GM15510 (cell line): ENCODE measurements around the gene MIGA2.

ENCODE experiments used
- POLR2A ChIP-seq: IDR thresholded peaks from 3 replicates; pipeline ENCODE4 v1.6.1; 2011; ENCODE audit warnings: borderline replicate concordance; ENCODE audit not compliant: insufficient read length; ENCODE audit errors: extremely low read depth

The MIGA2 gene

GRCh38 chr9:129023036-129023907 lies 13.2 kb upstream of the MIGA2 start:
- no peak for TF ChIP-seq POLR2A

GRCh38 chr9:129023908-129024233 lies 12.6 kb upstream of the MIGA2 start:
- no peak for TF ChIP-seq POLR2A

GRCh38 chr9:129026442-129027223 lies 9.8 kb upstream of the MIGA2 start:
- TF ChIP-seq POLR2A: no peak

DNA sequence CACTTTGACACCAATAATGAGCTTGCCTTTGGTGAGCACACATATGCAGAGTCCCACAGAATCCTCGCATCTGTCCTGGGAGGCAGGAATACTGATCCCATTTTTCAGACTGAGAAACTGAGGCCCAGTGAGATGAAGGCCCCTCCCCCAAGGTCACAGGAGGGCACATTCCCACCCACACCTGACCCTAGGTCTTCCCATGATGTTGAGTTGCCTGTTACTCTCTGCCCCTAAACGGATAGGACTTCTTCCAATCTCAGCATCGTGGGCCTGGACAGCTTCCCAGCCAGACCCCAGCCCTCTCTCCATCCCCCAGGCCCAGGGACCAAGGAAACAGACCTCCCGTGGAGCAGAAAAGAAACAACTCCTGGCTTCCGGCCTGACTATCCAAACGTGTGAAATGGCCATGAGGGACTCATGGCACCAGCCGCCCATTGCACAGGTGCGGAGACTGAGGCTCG lies 9.2 kb upstream of the MIGA2 start:
- no peak for TF ChIP-seq POLR2A

- TF ChIP-seq POLR2A: no peak
Observed at GRCh38 chr9:129027685-129028191, 8.7 kb upstream of the MIGA2 start.

DNA sequence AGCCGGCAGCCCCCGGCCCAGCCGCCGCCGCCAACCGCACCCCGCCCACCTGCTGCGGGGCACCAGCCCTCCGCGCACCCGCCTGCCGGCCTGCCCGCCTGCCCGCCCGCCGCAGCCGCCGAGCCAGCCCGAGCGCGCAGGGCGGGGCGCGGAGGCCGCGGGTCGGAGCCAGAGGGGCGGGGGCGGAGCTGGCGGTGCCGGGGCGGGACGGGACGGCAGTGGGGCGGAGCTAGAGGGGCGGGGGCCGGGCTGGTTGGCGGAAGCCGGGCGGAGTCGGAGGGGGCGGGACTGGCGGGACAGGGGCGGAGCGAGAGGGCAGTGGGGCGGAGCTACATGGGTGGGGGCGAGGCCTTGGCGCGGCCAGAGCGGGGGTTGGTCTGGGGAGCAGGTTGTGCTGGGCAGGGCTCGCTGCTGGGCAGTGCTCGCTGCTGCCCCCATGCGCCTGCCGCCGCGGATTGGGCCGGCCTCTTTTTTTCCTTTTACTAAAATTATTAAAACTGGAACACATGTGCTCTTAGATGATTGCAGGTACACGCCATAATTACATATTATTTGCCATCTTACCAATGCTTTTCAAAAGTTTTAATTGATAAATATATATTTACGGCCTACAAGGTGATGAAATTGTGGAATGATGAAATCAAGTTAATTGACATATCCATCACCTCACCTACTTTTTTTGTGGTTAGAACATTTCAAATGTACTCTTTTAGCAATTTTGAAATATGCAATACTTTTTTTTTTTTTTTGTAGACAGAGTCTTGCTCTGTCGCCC lies 8.0 kb upstream of the MIGA2 start, which contains the start of gene SH3GLB2:
Gene SH3GLB2, minus strand, starts transcription at position 140 of the 775 bp plus-strand sequence. CDS start 177 bp downstream, outside the sequence.
- TF ChIP-seq POLR2A: peak; percentile 44

DNA sequence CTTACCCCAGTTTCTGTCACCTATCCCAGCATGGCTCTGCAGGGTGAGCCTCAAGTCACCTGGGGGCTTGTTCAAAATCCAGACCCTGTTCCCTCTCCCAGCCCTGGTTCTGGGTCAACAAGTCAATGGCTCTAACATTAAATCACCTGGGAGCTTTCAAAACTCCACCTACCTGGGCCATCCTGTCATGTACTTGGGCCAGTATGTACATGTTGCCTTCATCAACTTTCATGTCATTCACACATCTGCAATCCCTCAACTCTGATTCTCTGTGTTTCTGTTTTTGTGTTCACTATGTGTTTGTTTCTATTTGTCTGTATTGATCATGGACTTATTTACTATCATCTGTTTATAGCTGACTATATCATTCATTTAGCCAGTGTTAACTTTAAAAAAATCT lies 6.2 kb upstream of the MIGA2 start:
- no peak for TF ChIP-seq POLR2A

DNA sequence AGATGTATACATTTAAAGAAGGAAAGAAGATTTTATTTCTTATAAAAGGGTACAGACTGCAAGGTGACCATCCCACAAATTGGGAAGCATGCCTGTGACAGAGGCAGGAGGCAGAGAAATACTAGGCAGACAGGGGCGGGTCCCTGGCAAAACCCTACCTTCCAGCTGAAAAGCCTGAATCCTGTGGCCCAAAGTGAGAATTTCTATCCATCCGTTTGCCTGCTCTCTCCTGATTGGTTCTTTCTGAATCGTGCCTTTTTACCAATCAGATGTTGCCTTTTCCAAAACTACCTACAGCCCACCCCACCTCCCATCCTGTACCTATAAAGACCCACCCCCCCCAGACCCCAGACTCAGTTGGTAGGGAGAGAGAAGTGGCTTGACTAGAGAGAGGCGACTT lies 4.9 kb upstream of the MIGA2 start:
- no peak for TF ChIP-seq POLR2A

GRCh38 chr9:129032541-129033159 lies 3.8 kb upstream of the MIGA2 start:
- no peak for TF ChIP-seq POLR2A

DNA sequence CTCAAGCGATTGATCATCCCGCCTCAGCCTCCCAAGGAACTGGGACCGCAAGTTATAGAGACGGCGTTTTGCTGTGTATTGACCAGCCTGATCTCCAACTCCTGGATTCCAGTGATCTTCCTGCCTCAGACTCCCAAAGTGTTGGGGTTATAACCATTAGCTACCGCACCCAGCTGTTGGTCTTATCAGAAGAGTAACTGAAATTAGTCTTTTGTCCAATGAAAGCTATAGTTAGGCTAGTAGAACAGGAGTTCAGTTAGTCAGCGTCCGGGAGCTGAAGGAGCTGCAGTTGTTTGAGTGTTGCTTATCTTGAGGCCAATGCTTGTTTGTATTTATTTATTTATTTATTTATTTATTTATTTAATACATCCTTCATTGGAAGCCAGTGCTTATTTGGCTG lies 3.2 kb upstream of the MIGA2 start:
- TF ChIP-seq POLR2A: no peak

- no peak for TF ChIP-seq POLR2A
Observed at GRCh38 chr9:129036923-129037766, 719 bp downstream of the MIGA2 start.

GRCh38 chr9:129037767-129038098 lies 1.3 kb downstream of the MIGA2 start:
- no peak for TF ChIP-seq POLR2A

GRCh38 chr9:129038109-129038852 lies 1.9 kb downstream of the MIGA2 start:
- no peak for TF ChIP-seq POLR2A

DNA sequence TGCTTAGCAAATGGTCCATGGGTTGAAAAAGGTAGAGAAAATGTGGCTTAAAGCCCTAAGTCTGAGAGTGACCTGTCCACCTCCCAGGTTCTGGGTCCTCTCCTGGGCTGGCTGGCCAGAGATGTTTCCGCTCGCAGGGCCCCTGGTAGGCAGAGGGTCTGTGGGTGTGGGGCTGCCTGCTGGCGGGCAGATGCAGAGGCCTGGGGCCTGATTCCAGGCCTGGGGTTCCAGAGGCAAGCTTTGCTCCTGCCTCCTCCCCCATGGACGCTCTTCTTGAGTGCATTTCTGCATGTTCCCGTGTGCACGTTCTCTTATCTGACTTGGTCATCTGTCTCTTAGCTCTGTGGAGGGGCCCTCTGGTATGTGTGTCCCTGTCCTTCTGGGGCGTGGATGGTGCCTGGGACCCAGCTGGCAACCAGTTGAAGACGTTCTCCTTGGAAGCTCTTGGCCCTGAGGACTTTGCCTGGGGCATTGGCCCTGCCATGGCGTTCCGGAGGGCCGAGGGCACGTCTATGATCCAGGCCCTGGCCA lies 3.8 kb downstream of the MIGA2 start:
- TF ChIP-seq POLR2A: no peak
